ENCODE data around the gene AP5B1.
A peak's percentile ranks its signal among the peaks of the same experiment; 100 is the strongest.

AP5B1 gene

GRCh38 chr11:65780770-65781151 lies at the start of gene AP5B1:
Gene AP5B1 (minus strand): TSS chr11:65780976. CDS start chr11:65780591, 385 bp downstream.
- peak; percentile 69 for DNase-seq
- in situ Hi-C loops (cut with HindIII; ENCODE audit: low pct_ligation_motif_present, low pct_unique_long_range_greater_than_20kb, low sequenced_read_pairs): no loop called here

- in situ Hi-C loops (cut with HindIII; ENCODE audit: low pct_ligation_motif_present, low pct_unique_long_range_greater_than_20kb, low sequenced_read_pairs): no loop called here
- no peak for DNase-seq
These were observed 48.7 kb upstream of the AP5B1 start for GRCh38 chr11:65829459-65829858.

GRCh38 chr11:65826984-65827735 lies 46.4 kb upstream of the AP5B1 start:
- DNase-seq: no peak
- in situ Hi-C loops (cut with HindIII; ENCODE audit: low pct_ligation_motif_present, low pct_unique_long_range_greater_than_20kb, low sequenced_read_pairs): no loop called here

GRCh38 chr11:65822776-65823528 lies 42.2 kb upstream of the AP5B1 start:
- in situ Hi-C loops (cut with HindIII; ENCODE audit: low pct_ligation_motif_present, low pct_unique_long_range_greater_than_20kb, low sequenced_read_pairs): no loop called here
- no peak for DNase-seq

GRCh38 chr11:65821107-65821506 lies 40.3 kb upstream of the AP5B1 start:
- in situ Hi-C loops (cut with HindIII; ENCODE audit: low pct_ligation_motif_present, low pct_unique_long_range_greater_than_20kb, low sequenced_read_pairs): no loop called here
- DNase-seq: no peak

GRCh38 chr11:65817835-65818680 lies 37.3 kb upstream of the AP5B1 start:
- in situ Hi-C loops (cut with HindIII; ENCODE audit: low pct_ligation_motif_present, low pct_unique_long_range_greater_than_20kb, low sequenced_read_pairs): no loop called here

GRCh38 chr11:65817312-65817834 lies 36.6 kb upstream of the AP5B1 start:
- peak; percentile 1 for DNase-seq
- in situ Hi-C loops (cut with HindIII; ENCODE audit: low pct_ligation_motif_present, low pct_unique_long_range_greater_than_20kb, low sequenced_read_pairs): no loop called here

More at GRCh38 chr11:65817835-65818680, 37.3 kb upstream of the AP5B1 start:
- peak; percentile 84 for DNase-seq

GRCh38 chr11:65816696-65817095 lies 35.9 kb upstream of the AP5B1 start:
- no peak for DNase-seq
- in situ Hi-C loops (cut with HindIII; ENCODE audit: low pct_ligation_motif_present, low pct_unique_long_range_greater_than_20kb, low sequenced_read_pairs): no loop called here

GRCh38 chr11:65814986-65815565 lies 34.3 kb upstream of the AP5B1 start:
- in situ Hi-C loops (cut with HindIII; ENCODE audit: low pct_ligation_motif_present, low pct_unique_long_range_greater_than_20kb, low sequenced_read_pairs): no loop called here
- DNase-seq: no peak

GRCh38 chr11:65814131-65814985 lies 33.6 kb upstream of the AP5B1 start:
- in situ Hi-C loops (cut with HindIII; ENCODE audit: low pct_ligation_motif_present, low pct_unique_long_range_greater_than_20kb, low sequenced_read_pairs): no loop called here
- DNase-seq: no peak

GRCh38 chr11:65811764-65812475 lies 31.1 kb upstream of the AP5B1 start:
- in situ Hi-C loops (cut with HindIII; ENCODE audit: low pct_ligation_motif_present, low pct_unique_long_range_greater_than_20kb, low sequenced_read_pairs): no loop called here

GRCh38 chr11:65810046-65810868 lies 29.5 kb upstream of the AP5B1 start:
- no peak for DNase-seq
- in situ Hi-C loops (cut with HindIII; ENCODE audit: low pct_ligation_motif_present, low pct_unique_long_range_greater_than_20kb, low sequenced_read_pairs): no loop called here

More at GRCh38 chr11:65811764-65812475, 31.1 kb upstream of the AP5B1 start:
- no peak for DNase-seq

- DNase-seq: no peak
- in situ Hi-C loops (cut with HindIII; ENCODE audit: low pct_ligation_motif_present, low pct_unique_long_range_greater_than_20kb, low sequenced_read_pairs): no loop called here
These were observed 28.7 kb upstream of the AP5B1 start for GRCh38 chr11:65809496-65809895.

GRCh38 chr11:65808744-65809341 lies 28.1 kb upstream of the AP5B1 start:
- in situ Hi-C loops (cut with HindIII; ENCODE audit: low pct_ligation_motif_present, low pct_unique_long_range_greater_than_20kb, low sequenced_read_pairs): no loop called here
- DNase-seq: no peak

- DNase-seq: no peak
- in situ Hi-C loops (cut with HindIII; ENCODE audit: low pct_ligation_motif_present, low pct_unique_long_range_greater_than_20kb, low sequenced_read_pairs): no loop called here
These were observed 26.2 kb upstream of the AP5B1 start for GRCh38 chr11:65806979-65807378.
